ENCODE results near the gene FICD.

- no peak for TF ChIP-seq POLR2AphosphoS5 (IDR thresholded peaks at IDR 0.05; ENCODE audit: insufficient read depth in 1 of 2, low read depth in 1 of 2)
- no peak for TF ChIP-seq CTCF (IDR thresholded peaks at IDR 0.05)
- TF ChIP-seq POLR2A (IDR thresholded peaks at IDR 0.05): no peak
These were observed 557 bp upstream of the FICD start for GRCh38 chr12:108514468-108514972.
